K562 (cell line): ENCODE results near the gene SOST. TPM values are rescaled to one million over a fixed set of nuclear protein-coding genes. Genes with fewer than 3 reads are reported as not detected.

Experiments used
- CREBBP ChIP-seq: IDR thresholded peaks from one replicate; pipeline ENCODE4 v1.6.1; 2012; ENCODE audit warnings: low read depth, mild to moderate bottlenecking, control low read depth, inconsistent platforms, low read length
- ESRRA ChIP-seq: fragments of 450-650 bp; IDR thresholded peaks from 2 replicates; pipeline ENCODE4 v1.6.1; 2014; ENCODE audit warnings: low read depth, mild to moderate bottlenecking, moderate library complexity, borderline replicate concordance
- FOXP1 ChIP-seq: sonication (generic); formaldehyde crosslinking; IDR thresholded peaks from 2 replicates; pipeline ENCODE4 v1.8.0; 2022; ENCODE audit warnings: mild to moderate bottlenecking, missing genetic modification reagents
- MTA1 ChIP-seq: fragments of 450-650 bp; IDR thresholded peaks from 2 replicates; pipeline ENCODE4 v1.6.1; 2017; ENCODE audit warnings: borderline replicate concordance
- NFE2L1 ChIP-seq: fragments of 450-650 bp; IDR thresholded peaks from 2 replicates; pipeline ENCODE4 v1.6.1; 2016; ENCODE audit warnings: missing genetic modification characterization, low read depth, mild to moderate bottlenecking, missing compliant biosample characterization, moderate library complexity, borderline replicate concordance
- NR4A1 ChIP-seq, 2 experiments: fragments of 250-450 bp in 1 of 2; fragments of 450-650 bp in 1 of 2; sonication (Bioruptor Pico) in 1 of 2; IDR thresholded peaks; 2 replicates each; pipeline versions ENCODE4 v1.4.0 to v1.6.1; 2016 to 2020; ENCODE audit warnings: mild to moderate bottlenecking in 2 of 2, missing compliant biosample characterization in 1 of 2, missing genetic modification characterization in 1 of 2, moderate library complexity in 1 of 2
- POLR2A ChIP-seq: fragments of 450-650 bp; conservative IDR thresholded peaks from 2 replicates; pipeline ENCODE4 v1.6.1; 2016
- SMARCA4 ChIP-seq: fragments of 450-650 bp; IDR thresholded peaks from 2 replicates; pipeline ENCODE4 v1.6.1; 2016
- SP1 ChIP-seq: sonication (generic); formaldehyde crosslinking; IDR thresholded peaks from 2 replicates; pipeline ENCODE4 v1.8.1; 2022; ENCODE audit warnings: mild to moderate bottlenecking, missing genetic modification reagents
- TAF15 ChIP-seq: fragments of 200-400 bp; formaldehyde crosslinking; IDR thresholded peaks from 2 replicates; pipeline ENCODE4 v1.6.1; 2017; ENCODE audit warnings: mild to moderate bottlenecking, low read depth, low read length, moderate library complexity
- ZBTB7A ChIP-seq: IDR thresholded peaks from 2 replicates; pipeline ENCODE4 v1.6.1; 2011; ENCODE audit warnings: low read depth, mild to moderate bottlenecking, low read length, moderate library complexity, borderline replicate concordance; ENCODE audit not compliant: control insufficient read depth
- ZFP1 ChIP-seq: fragments of 450-650 bp; formaldehyde crosslinking; IDR thresholded peaks from 2 replicates; pipeline ENCODE4 v1.4.0; 2020; ENCODE audit warnings: mild to moderate bottlenecking, mixed read lengths
- ZNF239 ChIP-seq: fragments of 250-450 bp; sonication (Bioruptor Pico); IDR thresholded peaks from 2 replicates; pipeline ENCODE4 v1.4.0; 2020; ENCODE audit warnings: mild to moderate bottlenecking
- ZNF347 ChIP-seq: fragments of 450-650 bp; formaldehyde crosslinking; IDR thresholded peaks from 2 replicates; pipeline ENCODE4 v1.4.0; 2020; ENCODE audit warnings: low read depth, mild to moderate bottlenecking, moderate library complexity
- ZNF507 ChIP-seq: conservative IDR thresholded peaks from 2 replicates; pipeline ENCODE4 v1.6.1; 2017; ENCODE audit warnings: missing genetic modification characterization, missing compliant biosample characterization
- ZNF589 ChIP-seq: fragments of 200-800 bp; sonication (Bioruptor generic); IDR thresholded peaks from 2 replicates; pipeline ENCODE4 v1.6.1; 2016; ENCODE audit warnings: low read depth, missing genetic modification characterization, missing compliant biosample characterization
- ZNF717 ChIP-seq: fragments of 250-450 bp; sonication (Bioruptor Pico); IDR thresholded peaks from 2 replicates; pipeline ENCODE4 v1.5.0; 2021
- polyA plus RNA-seq, 8 experiments: library from polyadenylated mRNA; depleted of rRNA in 4 of 8; stranded (reverse) in 5 of 8; unstranded in 3 of 8; fragments of >200 nt; fragmentation: Nextera tagmentation in 2 of 8; fragmentation: Illumina TruSeq in 1 of 8; extraction: Ambion mirVana in 2 of 8; extraction: Trizol in 1 of 8; gene quantifications; 2 replicates each; pipeline versions ENCODE4 v1.2.1 to v1.2.3, GENCODE V29; 2011 to 2014; ENCODE audit warnings: inconsistent platforms in 1 of 8, missing spikeins in 1 of 8
- total RNA-seq, 7 experiments: library from RNA; depleted of rRNA in 6 of 7; stranded (reverse); fragments of >200 nt in 6 of 7; fragmentation: Illumina TruSeq in 2 of 7; extraction: Trizol in 2 of 7; gene quantifications; 2 replicates each; pipeline versions ENCODE4 v1.2.1 to v1.2.3, GENCODE V29; 2011 to 2021; ENCODE audit warnings: low replicate concordance in 1 of 7
- TF ChIP-seq, protein P1 (sequence below): fragments of 200-600 bp; sonication (generic); IDR thresholded peaks from one replicate; pipeline ENCODE4 v1.6.1; 2012; ENCODE audit warnings: mild to moderate bottlenecking, low read depth, low read length, inconsistent platforms
- TF ChIP-seq, protein P2 (sequence below): fragments of 450-650 bp; IDR thresholded peaks from 2 replicates; pipeline ENCODE4 v1.6.1; 2016; ENCODE audit warnings: missing biosample characterization, missing genetic modification characterization

The SOST gene
- total and polyA plus RNA-seq, 9 of the 15 experiments (the other 6 are each of a cell fraction or from before 2014, with no cell fraction given), result not detected

DNA sequence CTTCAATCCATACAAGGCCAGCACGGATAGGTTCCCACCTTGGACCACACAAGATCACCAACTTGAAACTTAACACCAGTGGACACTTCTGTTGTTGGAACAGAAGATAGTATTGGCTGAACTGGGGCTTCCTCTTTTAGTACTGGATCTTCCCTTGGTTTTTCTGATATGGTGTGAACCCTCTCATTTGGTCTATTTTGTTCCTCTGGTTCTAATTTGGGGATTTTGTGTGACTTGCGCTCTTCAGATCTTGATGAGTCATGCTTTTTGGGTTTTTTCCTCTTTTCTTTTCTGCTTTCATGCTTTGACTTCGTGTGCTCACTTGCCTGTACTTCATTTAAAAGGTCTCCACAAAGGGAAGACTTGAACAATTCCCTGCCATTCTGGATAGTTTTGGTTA lies 39.0 kb downstream of the SOST start (continued):
- TF ChIP-seq, protein P1, sequence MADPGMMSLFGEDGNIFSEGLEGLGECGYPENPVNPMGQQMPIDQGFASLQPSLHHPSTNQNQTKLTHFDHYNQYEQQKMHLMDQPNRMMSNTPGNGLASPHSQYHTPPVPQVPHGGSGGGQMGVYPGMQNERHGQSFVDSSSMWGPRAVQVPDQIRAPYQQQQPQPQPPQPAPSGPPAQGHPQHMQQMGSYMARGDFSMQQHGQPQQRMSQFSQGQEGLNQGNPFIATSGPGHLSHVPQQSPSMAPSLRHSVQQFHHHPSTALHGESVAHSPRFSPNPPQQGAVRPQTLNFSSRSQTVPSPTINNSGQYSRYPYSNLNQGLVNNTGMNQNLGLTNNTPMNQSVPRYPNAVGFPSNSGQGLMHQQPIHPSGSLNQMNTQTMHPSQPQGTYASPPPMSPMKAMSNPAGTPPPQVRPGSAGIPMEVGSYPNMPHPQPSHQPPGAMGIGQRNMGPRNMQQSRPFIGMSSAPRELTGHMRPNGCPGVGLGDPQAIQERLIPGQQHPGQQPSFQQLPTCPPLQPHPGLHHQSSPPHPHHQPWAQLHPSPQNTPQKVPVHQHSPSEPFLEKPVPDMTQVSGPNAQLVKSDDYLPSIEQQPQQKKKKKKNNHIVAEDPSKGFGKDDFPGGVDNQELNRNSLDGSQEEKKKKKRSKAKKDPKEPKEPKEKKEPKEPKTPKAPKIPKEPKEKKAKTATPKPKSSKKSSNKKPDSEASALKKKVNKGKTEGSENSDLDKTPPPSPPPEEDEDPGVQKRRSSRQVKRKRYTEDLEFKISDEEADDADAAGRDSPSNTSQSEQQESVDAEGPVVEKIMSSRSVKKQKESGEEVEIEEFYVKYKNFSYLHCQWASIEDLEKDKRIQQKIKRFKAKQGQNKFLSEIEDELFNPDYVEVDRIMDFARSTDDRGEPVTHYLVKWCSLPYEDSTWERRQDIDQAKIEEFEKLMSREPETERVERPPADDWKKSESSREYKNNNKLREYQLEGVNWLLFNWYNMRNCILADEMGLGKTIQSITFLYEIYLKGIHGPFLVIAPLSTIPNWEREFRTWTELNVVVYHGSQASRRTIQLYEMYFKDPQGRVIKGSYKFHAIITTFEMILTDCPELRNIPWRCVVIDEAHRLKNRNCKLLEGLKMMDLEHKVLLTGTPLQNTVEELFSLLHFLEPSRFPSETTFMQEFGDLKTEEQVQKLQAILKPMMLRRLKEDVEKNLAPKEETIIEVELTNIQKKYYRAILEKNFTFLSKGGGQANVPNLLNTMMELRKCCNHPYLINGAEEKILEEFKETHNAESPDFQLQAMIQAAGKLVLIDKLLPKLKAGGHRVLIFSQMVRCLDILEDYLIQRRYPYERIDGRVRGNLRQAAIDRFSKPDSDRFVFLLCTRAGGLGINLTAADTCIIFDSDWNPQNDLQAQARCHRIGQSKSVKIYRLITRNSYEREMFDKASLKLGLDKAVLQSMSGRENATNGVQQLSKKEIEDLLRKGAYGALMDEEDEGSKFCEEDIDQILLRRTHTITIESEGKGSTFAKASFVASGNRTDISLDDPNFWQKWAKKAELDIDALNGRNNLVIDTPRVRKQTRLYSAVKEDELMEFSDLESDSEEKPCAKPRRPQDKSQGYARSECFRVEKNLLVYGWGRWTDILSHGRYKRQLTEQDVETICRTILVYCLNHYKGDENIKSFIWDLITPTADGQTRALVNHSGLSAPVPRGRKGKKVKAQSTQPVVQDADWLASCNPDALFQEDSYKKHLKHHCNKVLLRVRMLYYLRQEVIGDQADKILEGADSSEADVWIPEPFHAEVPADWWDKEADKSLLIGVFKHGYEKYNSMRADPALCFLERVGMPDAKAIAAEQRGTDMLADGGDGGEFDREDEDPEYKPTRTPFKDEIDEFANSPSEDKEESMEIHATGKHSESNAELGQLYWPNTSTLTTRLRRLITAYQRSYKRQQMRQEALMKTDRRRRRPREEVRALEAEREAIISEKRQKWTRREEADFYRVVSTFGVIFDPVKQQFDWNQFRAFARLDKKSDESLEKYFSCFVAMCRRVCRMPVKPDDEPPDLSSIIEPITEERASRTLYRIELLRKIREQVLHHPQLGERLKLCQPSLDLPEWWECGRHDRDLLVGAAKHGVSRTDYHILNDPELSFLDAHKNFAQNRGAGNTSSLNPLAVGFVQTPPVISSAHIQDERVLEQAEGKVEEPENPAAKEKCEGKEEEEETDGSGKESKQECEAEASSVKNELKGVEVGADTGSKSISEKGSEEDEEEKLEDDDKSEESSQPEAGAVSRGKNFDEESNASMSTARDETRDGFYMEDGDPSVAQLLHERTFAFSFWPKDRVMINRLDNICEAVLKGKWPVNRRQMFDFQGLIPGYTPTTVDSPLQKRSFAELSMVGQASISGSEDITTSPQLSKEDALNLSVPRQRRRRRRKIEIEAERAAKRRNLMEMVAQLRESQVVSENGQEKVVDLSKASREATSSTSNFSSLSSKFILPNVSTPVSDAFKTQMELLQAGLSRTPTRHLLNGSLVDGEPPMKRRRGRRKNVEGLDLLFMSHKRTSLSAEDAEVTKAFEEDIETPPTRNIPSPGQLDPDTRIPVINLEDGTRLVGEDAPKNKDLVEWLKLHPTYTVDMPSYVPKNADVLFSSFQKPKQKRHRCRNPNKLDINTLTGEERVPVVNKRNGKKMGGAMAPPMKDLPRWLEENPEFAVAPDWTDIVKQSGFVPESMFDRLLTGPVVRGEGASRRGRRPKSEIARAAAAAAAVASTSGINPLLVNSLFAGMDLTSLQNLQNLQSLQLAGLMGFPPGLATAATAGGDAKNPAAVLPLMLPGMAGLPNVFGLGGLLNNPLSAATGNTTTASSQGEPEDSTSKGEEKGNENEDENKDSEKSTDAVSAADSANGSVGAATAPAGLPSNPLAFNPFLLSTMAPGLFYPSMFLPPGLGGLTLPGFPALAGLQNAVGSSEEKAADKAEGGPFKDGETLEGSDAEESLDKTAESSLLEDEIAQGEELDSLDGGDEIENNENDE, result no peak
- no peak for TF ChIP-seq CREBBP
- no peak for TF ChIP-seq POLR2A
- TF ChIP-seq ZNF347 (CRISPR knock-in tag), result no peak
- no peak for TF ChIP-seq ZNF589 (CRISPR knock-in tag)
- TF ChIP-seq, protein P2, sequence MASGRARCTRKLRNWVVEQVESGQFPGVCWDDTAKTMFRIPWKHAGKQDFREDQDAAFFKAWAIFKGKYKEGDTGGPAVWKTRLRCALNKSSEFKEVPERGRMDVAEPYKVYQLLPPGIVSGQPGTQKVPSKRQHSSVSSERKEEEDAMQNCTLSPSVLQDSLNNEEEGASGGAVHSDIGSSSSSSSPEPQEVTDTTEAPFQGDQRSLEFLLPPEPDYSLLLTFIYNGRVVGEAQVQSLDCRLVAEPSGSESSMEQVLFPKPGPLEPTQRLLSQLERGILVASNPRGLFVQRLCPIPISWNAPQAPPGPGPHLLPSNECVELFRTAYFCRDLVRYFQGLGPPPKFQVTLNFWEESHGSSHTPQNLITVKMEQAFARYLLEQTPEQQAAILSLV (tag), result no peak
- TF ChIP-seq MTA1, result peak; percentile 29; the same call in 1 of the 2 replicates
- no peak for TF ChIP-seq ZFP1 (CRISPR knock-in tag)
- no peak for TF ChIP-seq ESRRA
- no peak for TF ChIP-seq ZNF717 (CRISPR knock-in tag)
- TF ChIP-seq NFE2L1 (tag), result peak; percentile 66; the same call in 1 of the 2 replicates
- no peak for TF ChIP-seq TAF15
- 0 out of 2 replicates have a peak, but pooled peaks have one; percentile 21 for TF ChIP-seq SMARCA4
- no peak for TF ChIP-seq SP1 (CRISPR knock-in tag)
- no peak for TF ChIP-seq FOXP1
- no peak for TF ChIP-seq ZNF239 (CRISPR knock-in tag)
- TF ChIP-seq ZNF507 (tag), result no peak
- no peak for TF ChIP-seq ZBTB7A
- no peak for TF ChIP-seq NR4A1 (CRISPR knock-in tag; IDR thresholded peaks at IDR 0.05)
- TF ChIP-seq NR4A1 (tag; IDR thresholded peaks at IDR 0.05), result no peak
